Measurements from ENCODE around the gene TNFRSF11A.

The TNFRSF11A gene

DNA sequence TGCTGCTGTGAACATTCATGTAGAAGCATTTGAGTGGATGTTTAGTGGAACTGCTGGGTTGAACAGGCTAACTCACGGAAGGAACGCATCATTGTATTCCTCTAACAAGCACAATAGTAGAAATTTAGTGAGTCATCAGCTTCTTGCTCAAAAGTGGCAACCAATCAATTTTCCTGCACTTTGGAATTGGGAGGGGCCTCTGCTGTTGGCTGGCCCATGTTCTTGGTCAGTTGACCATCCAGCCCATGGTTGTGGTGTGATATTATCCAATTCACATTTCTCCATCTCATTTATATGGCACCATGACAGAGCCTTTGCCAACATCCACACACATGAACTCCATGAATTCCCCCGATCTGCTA, 95.0 kb downstream of the TNFRSF11A start:
- DNase-seq (ENCODE audit: low spot score) = peak; percentile 72

DNA sequence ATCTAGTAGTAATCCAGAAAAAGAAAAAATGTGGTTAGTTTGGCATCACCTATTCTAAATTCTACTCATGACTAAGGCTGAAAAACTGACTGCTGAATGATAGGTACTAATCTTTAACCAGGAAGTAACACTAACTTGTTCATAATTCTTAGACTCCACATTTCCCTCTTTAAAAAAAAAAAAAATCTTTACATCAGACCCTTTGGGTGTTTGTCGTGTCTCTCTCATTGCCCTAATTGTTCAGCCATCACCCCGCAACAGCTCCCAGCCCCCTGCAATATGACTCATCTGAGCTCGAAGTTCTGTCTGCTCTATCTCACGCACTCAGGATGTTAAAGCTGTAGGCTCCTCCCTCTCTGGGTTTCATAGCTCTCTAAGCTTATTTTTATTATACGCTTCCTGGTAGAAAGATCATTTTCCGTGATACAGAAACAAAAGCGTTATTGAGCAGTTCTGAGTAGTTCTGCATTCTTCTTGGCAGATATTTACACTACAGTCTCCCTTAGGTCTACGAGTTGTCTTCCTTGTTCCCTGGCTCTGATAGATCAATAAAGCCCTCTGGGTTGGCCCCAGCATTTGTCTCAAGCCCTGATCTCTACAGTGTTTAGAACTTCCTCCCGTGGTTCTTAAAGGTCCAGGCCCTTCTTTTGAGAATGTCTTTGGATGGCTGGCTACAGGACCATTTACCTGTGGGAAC, 95.6 kb downstream of the TNFRSF11A start:
- DNase-seq (ENCODE audit: low spot score) = no peak

- peak; percentile 99 for DNase-seq (ENCODE audit: low spot score)
Observed at GRCh38 chr18:62425465-62426190, 100.5 kb downstream of the TNFRSF11A start.

DNA sequence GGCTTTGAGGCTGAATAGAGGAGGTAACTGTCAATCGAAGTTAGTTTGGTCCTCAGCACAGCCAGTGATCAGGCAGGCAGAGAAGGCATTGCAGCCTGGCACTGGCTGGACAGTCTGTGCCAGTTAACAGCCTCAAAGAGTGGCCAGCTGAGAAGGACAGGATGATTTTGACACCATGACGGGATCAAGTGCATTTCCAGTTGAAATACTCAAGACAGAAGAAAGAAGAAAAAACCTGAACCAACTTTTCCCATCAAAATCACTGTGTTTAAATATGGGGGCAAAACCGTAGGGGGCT, 101.0 kb downstream of the TNFRSF11A start:
- DNase-seq (ENCODE audit: low spot score) = no peak

DNA sequence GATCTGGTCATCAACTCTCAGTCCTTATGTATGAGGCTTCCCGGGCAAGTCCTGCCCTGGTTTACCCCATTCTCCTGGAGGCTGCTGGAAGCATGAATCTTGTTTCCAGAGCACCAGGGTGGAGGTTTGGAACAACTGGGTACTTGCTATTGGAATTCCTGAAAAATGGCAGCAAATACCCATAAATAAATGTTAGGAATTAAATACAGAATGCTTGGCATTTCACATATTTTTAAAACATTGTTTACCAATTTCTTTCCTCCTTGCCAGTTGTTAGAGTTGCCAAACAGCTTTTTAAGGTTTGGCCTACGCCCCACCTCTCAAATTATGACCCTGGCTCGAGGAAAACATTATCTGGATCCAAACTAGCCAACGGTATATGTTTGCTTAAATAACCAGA, 107.1 kb downstream of the TNFRSF11A start:
- DNase-seq (ENCODE audit: low spot score) = no peak

- no peak for DNase-seq (ENCODE audit: low spot score)
Observed at GRCh38 chr18:62434798-62435197, 109.7 kb downstream of the TNFRSF11A start.

DNA sequence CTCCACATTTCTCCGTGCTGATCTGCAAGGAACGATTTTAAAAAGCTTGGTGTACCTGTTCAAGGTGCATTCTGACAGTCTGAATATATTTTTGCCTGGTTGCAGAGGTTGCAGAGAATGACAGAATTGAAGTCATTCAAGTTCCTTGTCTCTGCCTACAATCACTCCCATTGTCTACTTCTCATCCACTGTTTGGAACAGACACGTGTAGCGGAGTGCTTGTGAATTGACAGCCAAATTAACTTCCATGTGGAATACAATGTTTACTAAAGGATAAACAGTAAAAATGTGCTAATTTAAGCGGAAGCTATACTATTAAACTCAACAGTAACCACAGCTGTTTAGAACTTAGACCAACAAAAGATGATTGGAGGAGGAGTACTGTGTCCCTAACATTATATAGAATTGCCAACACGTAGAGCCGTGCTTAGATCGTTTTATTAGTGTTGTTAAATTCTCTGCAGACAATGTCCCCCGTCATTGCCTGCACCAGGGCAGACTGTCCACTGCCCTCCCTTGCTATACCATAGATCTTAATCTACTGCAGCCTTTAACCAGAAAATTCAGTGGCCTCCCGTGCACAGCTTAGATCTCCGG, 110.4 kb downstream of the TNFRSF11A start:
- DNase-seq (ENCODE audit: low spot score) = no peak

DNA sequence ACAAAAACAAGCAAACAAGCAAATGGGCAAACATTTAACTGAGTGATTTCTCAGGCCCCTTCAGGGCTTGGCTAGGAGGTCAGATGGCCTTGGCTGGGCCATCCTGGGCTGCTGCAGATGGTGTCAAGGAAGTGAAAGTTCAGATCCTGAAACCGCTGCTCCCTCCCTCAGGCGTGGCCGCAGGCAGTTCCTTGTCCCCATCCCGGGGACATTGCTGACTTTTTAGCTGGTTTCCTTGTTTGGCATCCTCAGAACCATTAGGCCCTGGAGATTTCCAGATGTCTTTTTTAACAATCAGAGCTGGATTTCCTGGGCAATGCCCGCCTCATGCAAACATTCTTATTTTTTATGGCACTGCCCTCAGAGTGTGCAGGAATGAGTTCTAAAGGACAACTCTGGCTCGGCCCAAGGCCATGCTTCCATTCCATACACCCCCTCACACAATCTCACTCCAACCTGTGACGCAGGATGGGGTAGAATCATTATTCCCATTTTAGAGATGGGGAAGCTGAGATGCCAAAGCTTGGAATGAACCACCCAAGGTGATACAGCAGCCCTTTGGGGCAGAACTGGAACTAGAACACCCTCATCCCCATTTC, 111.6 kb downstream of the TNFRSF11A start:
- peak; percentile 47 for DNase-seq (ENCODE audit: low spot score)

- DNase-seq (ENCODE audit: low spot score) = peak; percentile 77
Observed at GRCh38 chr18:62437235-62438017, 112.3 kb downstream of the TNFRSF11A start.

GRCh38 chr18:62438018-62438329, 112.9 kb downstream of the TNFRSF11A start:
- peak; percentile 68 for DNase-seq (ENCODE audit: low spot score)

- DNase-seq (ENCODE audit: low spot score) = no peak
Observed at GRCh38 chr18:62438402-62438801, 113.3 kb downstream of the TNFRSF11A start.

DNA sequence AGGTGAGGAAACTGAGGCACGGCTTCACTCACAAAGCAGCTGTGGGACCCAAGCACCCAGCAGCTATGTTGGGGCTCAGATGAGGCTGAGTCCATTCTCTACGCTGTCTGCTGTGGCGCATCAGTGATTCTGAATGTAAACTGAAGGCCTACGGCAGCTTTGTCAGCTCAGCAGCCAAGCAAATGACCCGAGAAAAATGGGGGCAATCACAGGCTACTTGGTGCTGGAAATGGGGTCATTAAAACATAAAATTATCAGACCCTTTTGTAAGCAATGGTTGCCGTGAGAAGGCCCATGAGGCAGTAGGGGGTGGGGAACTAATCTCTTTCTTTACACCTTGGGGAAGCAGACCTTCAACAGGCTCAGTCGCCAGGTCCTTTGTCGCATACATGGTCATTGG, 113.8 kb downstream of the TNFRSF11A start:
- no peak for DNase-seq (ENCODE audit: low spot score)
